ENCODE data around the gene TFAP2B.

The TFAP2B gene

GRCh38 chr6:50824552-50824951, 5.9 kb downstream of the TFAP2B start:
- no peak for DNase-seq (ENCODE audit: low read depth in 2 of 2, low spot score in 1 of 2)

GRCh38 chr6:50825375-50826036, 6.8 kb downstream of the TFAP2B start:
- no peak for DNase-seq (ENCODE audit: low read depth in 2 of 2, low spot score in 1 of 2)

GRCh38 chr6:50826037-50826761, 7.5 kb downstream of the TFAP2B start:
- no peak for DNase-seq (ENCODE audit: low read depth in 2 of 2, low spot score in 1 of 2)

- DNase-seq (ENCODE audit: low read depth in 2 of 2, low spot score in 1 of 2): no peak
Observed at GRCh38 chr6:50826803-50827202, 8.1 kb downstream of the TFAP2B start.

DNA sequence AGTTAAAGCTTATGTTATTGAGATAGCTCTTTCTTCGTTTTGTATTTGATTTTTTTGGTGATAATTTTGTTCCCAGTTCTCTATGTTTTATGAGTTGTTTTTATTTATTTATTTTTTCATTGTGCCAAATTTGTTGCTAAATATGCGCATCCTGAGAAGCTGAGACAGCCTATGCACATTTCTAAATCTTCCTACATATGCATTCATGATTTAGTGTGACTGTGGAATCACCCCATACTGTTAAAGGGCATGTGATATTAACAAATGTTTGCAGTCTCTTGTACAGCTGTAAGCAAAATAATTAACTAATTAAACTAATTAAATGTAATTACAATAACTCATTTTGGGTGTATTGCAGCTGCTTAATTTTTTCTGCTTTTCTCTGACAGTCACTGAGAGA, 10.4 kb downstream of the TFAP2B start:
- no peak for DNase-seq (ENCODE audit: low read depth in 2 of 2, low spot score in 1 of 2)

- no peak for DNase-seq (ENCODE audit: low read depth in 2 of 2, low spot score in 1 of 2)
Observed at GRCh38 chr6:50829898-50830444, 11.3 kb downstream of the TFAP2B start.

- no peak for DNase-seq (ENCODE audit: low read depth in 2 of 2, low spot score in 1 of 2)
Observed at GRCh38 chr6:50831186-50831585, 12.5 kb downstream of the TFAP2B start.

- DNase-seq (ENCODE audit: low read depth in 2 of 2, low spot score in 1 of 2): no peak
Observed at GRCh38 chr6:50832912-50833311, 14.2 kb downstream of the TFAP2B start.

GRCh38 chr6:50834929-50835410, 16.3 kb downstream of the TFAP2B start:
- no peak for DNase-seq (ENCODE audit: low read depth in 2 of 2, low spot score in 1 of 2)

- DNase-seq (ENCODE audit: low read depth in 2 of 2, low spot score in 1 of 2): no peak
Observed at GRCh38 chr6:50836231-50836630, 17.6 kb downstream of the TFAP2B start.

- DNase-seq (ENCODE audit: low read depth in 2 of 2, low spot score in 1 of 2): no peak
Observed at GRCh38 chr6:50837589-50838445, 19.1 kb downstream of the TFAP2B start.

DNA sequence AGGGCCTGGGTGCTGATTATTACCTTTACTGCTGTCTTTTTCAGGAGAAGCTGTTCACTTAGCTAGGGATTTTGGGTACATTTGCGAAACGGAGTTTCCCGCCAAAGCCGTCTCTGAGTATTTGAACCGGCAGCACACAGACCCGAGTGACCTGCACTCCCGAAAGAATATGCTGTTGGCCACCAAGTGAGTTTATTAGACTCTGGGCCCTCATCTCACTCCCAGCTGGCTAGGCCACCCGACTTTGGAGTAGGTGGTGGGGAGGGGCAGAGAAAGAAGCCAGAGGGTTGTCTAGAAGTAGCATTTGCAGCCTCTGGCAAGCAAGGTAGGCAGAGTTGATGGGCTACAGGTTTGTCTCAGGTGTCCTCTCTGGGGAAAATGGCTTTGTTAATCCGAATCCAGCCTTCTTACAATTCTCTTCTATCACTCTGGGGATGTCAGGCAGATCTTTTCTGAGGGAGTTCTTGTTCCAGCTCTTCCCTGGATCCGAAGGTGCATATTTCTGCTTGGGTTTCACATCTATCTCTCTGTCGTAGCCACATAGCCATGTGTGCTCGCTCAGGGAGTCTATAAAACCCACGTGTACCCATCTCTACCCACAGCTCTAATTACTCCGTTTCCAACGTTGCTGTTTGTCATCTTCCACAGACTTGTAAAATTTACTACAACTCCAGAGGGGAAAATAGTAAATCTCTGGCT, 21.6 kb downstream of the TFAP2B start:
- no peak for DNase-seq (ENCODE audit: low read depth in 2 of 2, low spot score in 1 of 2)

GRCh38 chr6:50840811-50841192, 22.1 kb downstream of the TFAP2B start:
- no peak for DNase-seq (ENCODE audit: low read depth in 2 of 2, low spot score in 1 of 2)

- DNase-seq (ENCODE audit: low read depth in 2 of 2, low spot score in 1 of 2): no peak
Observed at GRCh38 chr6:50842446-50842845, 23.8 kb downstream of the TFAP2B start.

- no peak for DNase-seq (ENCODE audit: low read depth in 2 of 2, low spot score in 1 of 2)
Observed at GRCh38 chr6:50842861-50843384, 24.3 kb downstream of the TFAP2B start.

DNA sequence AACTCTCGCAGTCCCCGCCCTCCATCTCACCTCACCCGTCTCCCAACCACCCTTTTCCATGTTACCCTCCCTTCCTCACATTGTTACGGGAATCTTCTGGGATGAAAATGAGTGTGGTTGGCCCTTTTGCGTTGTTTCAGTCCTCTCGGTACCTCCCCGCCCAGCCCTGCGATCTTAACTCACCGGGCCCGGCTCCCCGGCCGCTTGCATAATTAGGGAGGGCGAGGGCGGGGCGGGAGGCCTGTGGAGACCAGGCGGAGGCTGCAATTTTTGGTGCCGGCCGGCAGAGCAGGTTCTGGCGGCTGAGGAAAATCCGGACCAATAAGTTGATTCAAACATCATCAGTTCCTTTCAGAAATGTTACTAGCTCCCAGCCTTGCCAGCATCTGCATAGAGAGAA, 25.2 kb downstream of the TFAP2B start:
- DNase-seq (ENCODE audit: low read depth in 2 of 2, low spot score in 1 of 2): no peak

DNA sequence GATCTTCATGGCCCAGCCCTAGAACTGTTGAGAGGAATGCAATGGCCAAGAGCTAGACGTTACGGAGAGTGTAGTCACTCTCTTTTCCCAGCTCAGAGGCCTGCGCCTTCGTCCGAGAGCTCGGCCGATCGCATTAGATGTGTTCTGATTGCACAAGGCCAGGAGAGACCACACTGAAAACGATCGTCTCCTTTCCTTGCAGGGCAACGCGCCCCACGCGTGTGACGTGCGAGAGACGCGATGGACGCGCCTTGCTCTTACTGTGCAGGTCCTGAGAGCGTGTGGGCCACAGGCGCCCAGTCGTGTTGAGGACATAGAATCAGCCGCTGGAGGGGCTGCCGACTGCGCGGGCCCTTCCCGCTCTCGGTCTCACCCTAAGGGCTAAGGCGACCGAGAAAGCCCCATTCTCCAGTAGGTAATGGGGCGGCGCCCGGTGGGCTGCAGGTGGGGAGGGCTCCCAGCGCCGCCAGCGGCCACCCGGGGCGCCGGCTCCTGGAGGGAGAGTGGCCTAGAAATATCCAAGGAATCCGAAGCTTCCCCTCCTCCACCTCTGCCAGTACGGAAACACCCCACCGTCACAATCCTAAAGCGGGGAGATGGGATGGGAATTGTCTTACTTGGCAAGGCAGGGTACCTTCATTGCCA, 26.9 kb downstream of the TFAP2B start:
- no peak for DNase-seq (ENCODE audit: low read depth in 2 of 2, low spot score in 1 of 2)

DNA sequence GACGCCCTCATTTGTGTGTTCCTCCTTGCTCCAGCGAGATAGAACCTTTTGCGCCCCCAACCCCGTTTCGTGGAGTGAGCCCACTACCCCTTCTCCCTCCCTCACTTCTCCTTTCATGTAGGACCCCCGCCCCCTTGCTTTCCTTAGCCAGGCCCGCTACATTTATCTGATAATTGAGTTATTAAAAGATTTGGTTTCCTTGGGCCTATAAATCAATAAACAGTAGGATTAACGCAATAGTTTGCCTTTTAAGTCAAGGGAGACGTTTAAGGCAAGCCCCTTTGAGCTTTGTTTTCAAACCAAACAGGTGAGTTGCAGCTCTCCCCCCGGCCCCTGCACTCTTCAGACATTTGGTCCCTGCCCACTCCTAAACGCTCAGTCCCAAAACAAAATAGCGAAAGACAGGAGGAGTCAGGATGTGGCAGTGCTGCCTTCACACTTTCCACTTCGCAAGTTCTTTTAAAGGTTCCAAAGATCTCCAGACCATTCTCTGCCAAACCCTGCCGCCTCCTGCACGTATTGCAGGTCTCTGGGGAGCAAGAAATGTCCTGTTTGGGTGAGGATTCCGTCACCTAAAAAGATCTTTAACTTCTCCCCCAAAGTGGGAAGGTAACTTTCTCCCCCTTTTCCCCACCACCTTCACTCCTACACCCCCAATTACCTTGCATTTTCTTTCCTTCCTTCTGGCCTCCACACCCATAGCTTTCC, 27.6 kb downstream of the TFAP2B start:
- no peak for DNase-seq (ENCODE audit: low read depth in 2 of 2, low spot score in 1 of 2)

DNA sequence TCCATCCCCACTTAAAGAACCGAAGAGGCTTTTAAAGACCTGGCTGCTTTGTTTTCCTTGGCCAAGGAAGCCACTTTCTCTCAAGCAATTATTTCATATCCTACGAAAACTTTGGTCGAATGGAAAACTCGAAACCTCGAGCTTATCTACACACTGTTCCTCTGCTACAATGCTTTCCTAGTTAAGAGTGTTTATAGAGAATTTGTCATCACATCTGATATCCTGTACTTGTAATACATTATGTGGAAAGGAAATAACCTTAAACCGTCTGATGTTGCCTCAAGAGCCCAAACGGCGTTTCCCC, 28.1 kb downstream of the TFAP2B start:
- no peak for DNase-seq (ENCODE audit: low read depth in 2 of 2, low spot score in 1 of 2)

Measured in stimulated activated CD8-positive, alpha-beta memory T cell treated with anti-CD3 and anti-CD28 coated beads, Interleukin-4, amount 100 ng/mL, for 1 hour (primary cell).